ENCODE measurements around the gene DNAH17.

The DNAH17 gene

DNA sequence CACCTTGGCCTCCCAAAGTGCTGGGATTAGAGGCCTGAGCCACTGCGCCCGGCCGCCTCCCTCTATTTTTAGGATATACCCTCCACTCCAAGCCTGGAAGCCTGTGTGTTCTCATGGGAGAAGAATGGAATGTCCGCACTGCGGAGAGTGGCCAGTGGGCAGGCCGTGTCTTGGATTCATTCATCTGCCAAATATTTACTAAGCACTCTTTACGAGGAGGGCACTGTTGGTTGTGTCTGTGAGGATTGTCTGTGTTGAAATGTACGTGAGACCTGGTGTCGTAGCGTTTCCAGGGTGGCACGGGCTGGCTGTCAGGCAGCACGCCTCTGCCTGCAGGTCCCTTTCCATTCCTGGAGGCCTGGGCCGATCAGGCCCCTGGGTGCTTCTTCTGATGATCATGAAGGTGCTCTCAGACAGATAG is 179.5 kb downstream of the DNAH17 start:
- H3K9ac ChIP-seq (ENCODE audit: low read length): no peak overlapping the region

GRCh38 chr17:78396441-78397337 is 180.5 kb downstream of the DNAH17 start:
- no peaks in the 10 kb centered on the region; the same call in 1 of the 2 replicates for H3K4me1 ChIP-seq (ENCODE audit: control insufficient read depth, insufficient read depth, low read length)

More for the DNA sequence above, 179.5 kb downstream of the DNAH17 start:
- H3K4me3 ChIP-seq (ENCODE audit: low read depth, low read length): no peak overlapping the region
- H3K27ac ChIP-seq (ENCODE audit: low read depth, low read length): no peak overlapping the region
- H3K9me3 ChIP-seq (ENCODE audit: control insufficient read depth, insufficient read depth, low read depth, low read length): no peaks in the 10 kb centered on the region
- H3K27me3 ChIP-seq (ENCODE audit: control insufficient read depth, insufficient read depth, low read length): no peaks in the 10 kb centered on the region
- peaks cover 88% of the 10 kb centered on the region for H3K36me3 ChIP-seq (ENCODE audit: control insufficient read depth, insufficient read depth, low read length)
- no peaks in the 10 kb centered on the region for H3K4me1 ChIP-seq (ENCODE audit: control insufficient read depth, insufficient read depth, low read length)

DNA sequence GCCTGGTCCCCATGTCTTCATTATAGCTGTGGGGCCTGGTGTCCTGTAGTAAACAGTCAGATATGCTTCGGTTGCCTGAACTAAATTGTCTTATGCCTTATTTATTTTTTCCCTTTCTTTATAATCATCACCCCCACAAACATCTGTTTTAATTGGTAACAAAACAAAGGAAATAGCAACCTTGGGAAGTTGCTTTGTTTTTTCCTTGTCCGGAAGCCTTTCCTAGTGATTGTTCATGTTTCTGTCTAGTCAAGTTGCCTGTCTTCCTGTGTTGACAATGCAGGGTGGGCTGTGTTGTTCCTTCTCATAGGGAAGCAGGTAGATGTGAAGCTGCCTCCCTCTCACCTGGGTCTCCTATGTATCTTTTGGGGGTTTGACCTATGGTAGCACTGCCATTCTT is 182.0 kb downstream of the DNAH17 start:
- no peak overlapping the region for H3K4me3 ChIP-seq (ENCODE audit: low read depth, low read length)
- H3K27ac ChIP-seq (ENCODE audit: low read depth, low read length): no peak overlapping the region
- no peaks in the 10 kb centered on the region for H3K9me3 ChIP-seq (ENCODE audit: control insufficient read depth, insufficient read depth, low read depth, low read length)
- peaks cover 3% of the 10 kb centered on the region; the same call in 1 of the 2 replicates for H3K4me1 ChIP-seq (ENCODE audit: control insufficient read depth, insufficient read depth, low read length)
- H3K9ac ChIP-seq (ENCODE audit: low read length): no peak overlapping the region
- H3K27me3 ChIP-seq (ENCODE audit: control insufficient read depth, insufficient read depth, low read length): no peaks in the 10 kb centered on the region
- peaks cover 69% of the 10 kb centered on the region for H3K36me3 ChIP-seq (ENCODE audit: control insufficient read depth, insufficient read depth, low read length)

More at GRCh38 chr17:78396441-78397337, 180.5 kb downstream of the DNAH17 start:
- Histone ChIP-seq H3K27ac (ENCODE audit: low read depth, low read length) (no peak overlapping the region), H3K36me3 (ENCODE audit: control insufficient read depth, insufficient read depth, low read length) (peaks cover 85% of the 10 kb centered on the region), H3K27me3 (ENCODE audit: control insufficient read depth, insufficient read depth, low read length) (no peaks in the 10 kb centered on the region), H3K9me3 (ENCODE audit: control insufficient read depth, insufficient read depth, low read depth, low read length) (no peaks in the 10 kb centered on the region), H3K4me3 (ENCODE audit: low read depth, low read length) (no peak overlapping the region), H3K9ac (ENCODE audit: low read length) (no peak overlapping the region)

DNA sequence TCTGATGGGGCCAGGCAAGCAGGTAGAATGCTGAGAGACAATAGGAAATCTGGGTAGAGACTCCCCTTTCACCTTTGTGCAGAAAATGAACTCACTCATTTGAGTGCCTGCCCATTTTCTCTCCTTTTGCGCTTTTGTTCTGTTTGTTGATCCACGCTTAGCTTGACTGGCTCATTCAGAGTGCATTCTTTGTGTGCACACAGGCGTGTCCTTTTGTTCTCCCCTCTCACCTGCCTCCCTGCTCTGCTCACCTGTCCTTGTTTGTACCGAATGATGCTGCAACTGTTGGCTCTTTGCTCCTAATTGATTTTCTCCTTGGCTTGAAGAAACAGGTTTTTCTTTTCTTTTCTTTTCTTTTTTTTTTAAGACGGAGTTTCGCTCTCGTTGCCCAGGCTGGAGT is 183.0 kb downstream of the DNAH17 start:
- no peak overlapping the region for H3K27ac ChIP-seq (ENCODE audit: low read depth, low read length)
- H3K36me3 ChIP-seq (ENCODE audit: control insufficient read depth, insufficient read depth, low read length): peaks cover 61% of the 10 kb centered on the region
- no peaks in the 10 kb centered on the region for H3K27me3 ChIP-seq (ENCODE audit: control insufficient read depth, insufficient read depth, low read length)
- no peaks in the 10 kb centered on the region for H3K9me3 ChIP-seq (ENCODE audit: control insufficient read depth, insufficient read depth, low read depth, low read length)
- H3K4me3 ChIP-seq (ENCODE audit: low read depth, low read length): no peak overlapping the region
- peaks cover 8% of the 10 kb centered on the region; the same call in 1 of the 2 replicates for H3K4me1 ChIP-seq (ENCODE audit: control insufficient read depth, insufficient read depth, low read length)
- no peak overlapping the region for H3K9ac ChIP-seq (ENCODE audit: low read length)

- no peak overlapping the region for H3K4me3 ChIP-seq (ENCODE audit: low read depth, low read length)
- no peaks in the 10 kb centered on the region for H3K9me3 ChIP-seq (ENCODE audit: control insufficient read depth, insufficient read depth, low read depth, low read length)
- no peaks in the 10 kb centered on the region for H3K27me3 ChIP-seq (ENCODE audit: control insufficient read depth, insufficient read depth, low read length)
- no peak overlapping the region for H3K27ac ChIP-seq (ENCODE audit: low read depth, low read length)
- H3K4me1 ChIP-seq (ENCODE audit: control insufficient read depth, insufficient read depth, low read length): peaks cover 11% of the 10 kb centered on the region; the same call in 1 of the 2 replicates
- H3K9ac ChIP-seq (ENCODE audit: low read length): no peak overlapping the region
- H3K36me3 ChIP-seq (ENCODE audit: control insufficient read depth, insufficient read depth, low read length): peaks cover 55% of the 10 kb centered on the region
Observed at GRCh38 chr17:78393575-78393974, 183.6 kb downstream of the DNAH17 start.

DNA sequence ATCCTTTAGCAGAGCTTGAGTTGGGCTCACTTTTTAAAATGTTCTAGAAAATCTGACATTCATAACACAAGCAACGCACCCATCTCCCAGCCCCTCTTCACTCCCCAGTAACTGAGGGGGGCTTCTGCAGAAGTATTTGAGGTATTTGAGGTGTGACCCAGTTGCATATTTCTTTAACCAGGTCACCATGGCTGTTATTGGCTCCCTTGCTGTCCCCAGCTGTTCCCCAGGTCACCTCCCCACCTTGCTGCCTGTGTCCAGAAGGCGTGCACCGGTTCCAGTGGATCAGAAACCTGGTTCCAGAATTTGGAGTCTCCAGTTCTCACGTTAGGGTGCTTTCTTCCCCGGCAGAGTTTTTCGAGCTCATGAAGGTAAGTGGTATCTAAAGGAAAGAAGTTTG is 184.9 kb downstream of the DNAH17 start:
- Histone ChIP-seq H3K4me1 (ENCODE audit: control insufficient read depth, insufficient read depth, low read length) (peaks cover 15% of the 10 kb centered on the region; the same call in 1 of the 2 replicates), H3K4me3 (ENCODE audit: low read depth, low read length) (no peak overlapping the region), H3K36me3 (ENCODE audit: control insufficient read depth, insufficient read depth, low read length) (peaks cover 43% of the 10 kb centered on the region), H3K27me3 (ENCODE audit: control insufficient read depth, insufficient read depth, low read length) (no peaks in the 10 kb centered on the region), H3K9me3 (ENCODE audit: control insufficient read depth, insufficient read depth, low read depth, low read length) (no peaks in the 10 kb centered on the region), H3K9ac (ENCODE audit: low read length) (no peak overlapping the region), H3K27ac (ENCODE audit: low read depth, low read length) (peak overlapping the region; percentile 39; the same call in 1 of the 2 replicates)

DNA sequence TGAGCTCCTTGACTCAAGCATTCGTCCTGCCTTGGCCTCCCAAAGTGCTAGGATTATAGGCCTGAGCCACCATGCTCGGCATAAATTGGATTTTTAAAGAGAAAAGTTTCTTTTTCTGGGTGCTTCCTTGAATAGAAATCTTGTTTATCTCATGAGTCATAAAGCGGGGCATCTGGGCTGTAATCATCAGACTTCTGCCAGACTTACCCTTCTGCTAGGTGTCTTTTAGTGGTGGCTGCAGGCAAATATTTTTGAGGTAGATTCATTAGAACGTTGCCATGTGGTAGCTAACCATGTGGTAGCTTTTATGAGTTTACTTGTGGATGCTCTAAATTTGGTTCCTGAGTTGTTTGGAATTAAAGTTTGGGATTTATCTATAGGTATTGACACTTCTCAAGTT is 185.4 kb downstream of the DNAH17 start:
- peaks cover 39% of the 10 kb centered on the region for H3K36me3 ChIP-seq (ENCODE audit: control insufficient read depth, insufficient read depth, low read length)
- H3K4me1 ChIP-seq (ENCODE audit: control insufficient read depth, insufficient read depth, low read length): peaks cover 15% of the 10 kb centered on the region; the same call in 1 of the 2 replicates
- H3K27ac ChIP-seq (ENCODE audit: low read depth, low read length): 0 out of 2 replicates have a peak overlapping the region, but pooled peaks have one; percentile 39
- H3K9me3 ChIP-seq (ENCODE audit: control insufficient read depth, insufficient read depth, low read depth, low read length): no peaks in the 10 kb centered on the region
- H3K9ac ChIP-seq (ENCODE audit: low read length): no peak overlapping the region
- no peak overlapping the region for H3K4me3 ChIP-seq (ENCODE audit: low read depth, low read length)
- no peaks in the 10 kb centered on the region for H3K27me3 ChIP-seq (ENCODE audit: control insufficient read depth, insufficient read depth, low read length)

- no peaks in the 10 kb centered on the region for H3K27me3 ChIP-seq (ENCODE audit: control insufficient read depth, insufficient read depth, low read length)
- no peak overlapping the region for H3K9ac ChIP-seq (ENCODE audit: low read length)
- no peak overlapping the region for H3K27ac ChIP-seq (ENCODE audit: low read depth, low read length)
- no peaks in the 10 kb centered on the region for H3K9me3 ChIP-seq (ENCODE audit: control insufficient read depth, insufficient read depth, low read depth, low read length)
- H3K36me3 ChIP-seq (ENCODE audit: control insufficient read depth, insufficient read depth, low read length): peaks cover 31% of the 10 kb centered on the region
- peaks cover 23% of the 10 kb centered on the region for H3K4me1 ChIP-seq (ENCODE audit: control insufficient read depth, insufficient read depth, low read length)
- no peak overlapping the region for H3K4me3 ChIP-seq (ENCODE audit: low read depth, low read length)
Observed at GRCh38 chr17:78391051-78391431, 186.2 kb downstream of the DNAH17 start.

DNA sequence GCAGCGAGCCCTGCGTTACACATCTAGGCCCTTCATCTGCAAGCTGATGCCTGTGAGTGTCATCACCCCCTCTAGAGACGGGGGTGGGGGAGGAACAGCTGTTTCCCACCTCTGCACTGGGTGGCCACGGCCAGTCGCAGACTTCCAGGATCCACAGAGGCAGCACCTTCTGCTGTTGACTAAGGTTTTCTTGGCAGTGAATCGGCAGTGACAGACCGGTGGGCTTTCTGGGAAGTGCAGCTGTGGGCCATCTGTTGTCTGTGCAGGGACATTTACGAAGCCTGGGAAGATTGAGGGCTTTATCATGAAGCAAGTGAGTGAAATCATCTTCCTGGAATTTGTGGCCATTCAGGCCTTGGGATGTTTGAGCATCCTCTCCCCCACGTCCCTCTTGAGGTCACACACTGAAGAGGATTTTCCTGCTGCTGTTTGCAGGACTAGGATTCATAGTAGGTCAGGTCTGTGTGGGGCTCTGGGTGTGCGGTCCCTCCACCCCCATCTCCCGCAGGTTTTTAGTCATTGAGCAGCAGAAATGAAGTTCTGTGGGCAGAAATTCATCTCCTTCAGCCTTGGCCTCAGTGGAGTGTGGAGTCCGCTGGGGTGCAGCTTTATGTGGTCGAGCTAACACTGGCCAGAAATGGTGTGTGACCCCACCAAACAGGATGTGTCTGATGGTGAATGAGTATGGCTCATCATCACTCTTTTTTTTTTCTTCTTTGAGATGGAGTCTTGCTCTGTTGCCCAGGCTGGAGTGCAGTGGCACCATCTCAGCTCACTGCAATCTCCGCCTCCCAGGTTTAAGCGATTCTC is 186.8 kb downstream of the DNAH17 start:
- Histone ChIP-seq H3K4me1 (ENCODE audit: control insufficient read depth, insufficient read depth, low read length) (peaks cover 29% of the 10 kb centered on the region), H3K9me3 (ENCODE audit: control insufficient read depth, insufficient read depth, low read depth, low read length) (no peaks in the 10 kb centered on the region), H3K27me3 (ENCODE audit: control insufficient read depth, insufficient read depth, low read length) (no peaks in the 10 kb centered on the region), H3K9ac (ENCODE audit: low read length) (no peak overlapping the region), H3K36me3 (ENCODE audit: control insufficient read depth, insufficient read depth, low read length) (peaks cover 25% of the 10 kb centered on the region), H3K4me3 (ENCODE audit: low read depth, low read length) (no peak overlapping the region), H3K27ac (ENCODE audit: low read depth, low read length) (0 out of 2 replicates have a peak overlapping the region, but pooled peaks have one; percentile 2)

DNA sequence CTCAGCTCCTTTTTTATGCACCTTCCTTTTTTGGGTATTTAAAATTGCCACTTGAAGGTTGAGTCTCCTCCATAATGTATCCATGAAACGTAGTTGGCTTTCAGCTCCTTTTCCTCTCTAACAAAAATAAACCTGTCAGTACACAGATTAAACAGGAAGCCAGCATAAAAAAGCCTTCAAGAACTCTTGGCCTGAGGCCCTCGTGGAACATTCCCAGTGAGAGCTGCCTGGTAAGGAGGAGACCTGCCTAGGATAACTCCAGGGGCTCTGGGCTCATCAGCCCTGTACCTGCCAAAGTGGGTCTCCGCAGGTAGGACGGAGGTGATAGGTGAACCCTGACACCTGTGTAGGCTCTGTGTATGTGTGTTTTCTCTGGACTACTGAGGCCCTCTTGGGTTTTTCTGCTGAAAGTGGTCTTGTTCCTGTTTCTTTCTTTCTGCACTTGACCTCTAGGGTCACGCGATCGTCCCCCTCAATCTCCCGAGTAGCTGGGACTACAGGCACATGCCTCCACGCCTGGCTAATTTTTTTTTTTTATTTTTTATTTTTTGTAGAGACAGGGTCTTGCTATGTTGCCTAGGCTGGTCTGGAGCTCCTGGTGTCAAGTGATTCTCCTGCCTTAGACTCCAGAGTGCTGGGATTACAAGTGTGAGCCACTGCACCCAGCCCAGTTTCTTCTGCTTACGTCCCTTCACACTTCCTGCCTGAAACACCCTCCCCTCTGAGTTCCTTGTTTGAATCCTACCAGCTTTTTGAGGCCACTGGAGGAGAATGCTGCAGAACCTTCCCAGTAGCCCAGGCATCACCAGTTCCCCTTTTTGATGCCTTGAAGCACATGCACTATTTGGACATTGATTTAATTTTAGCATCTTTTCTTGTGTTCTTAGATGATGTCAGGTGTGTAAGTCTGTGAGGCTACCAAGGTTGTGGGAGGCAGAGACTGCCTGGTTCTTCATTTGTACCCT is 188.9 kb downstream of the DNAH17 start:
- Histone ChIP-seq H3K36me3 (ENCODE audit: control insufficient read depth, insufficient read depth, low read length) (peaks cover 11% of the 10 kb centered on the region), H3K4me3 (ENCODE audit: low read depth, low read length) (no peak overlapping the region), H3K9me3 (ENCODE audit: control insufficient read depth, insufficient read depth, low read depth, low read length) (no peaks in the 10 kb centered on the region), H3K27ac (ENCODE audit: low read depth, low read length) (no peak overlapping the region), H3K4me1 (ENCODE audit: control insufficient read depth, insufficient read depth, low read length) (peaks cover 43% of the 10 kb centered on the region), H3K9ac (ENCODE audit: low read length) (no peak overlapping the region), H3K27me3 (ENCODE audit: control insufficient read depth, insufficient read depth, low read length) (no peaks in the 10 kb centered on the region)

Measured in HUES6 (cell line).